GM21737 (cell line): Measurements from ENCODE around the gene TBX5.

Experiments used
- ATAC-seq: cut with Tn5 transposase; IDR thresholded peaks from one replicate; pipeline ENCODE4 v1.9.1; 2021; ENCODE audit warnings: mild to moderate bottlenecking, moderate library complexity; ENCODE audit not compliant: unreplicated experiment

Gene TBX5

GRCh38 chr12:114434341-114434740 is 28.4 kb upstream of the TBX5 start:
- ATAC-seq: no peak

- no peak for ATAC-seq
These were observed 26.0 kb upstream of the TBX5 start for GRCh38 chr12:114431902-114432301.

DNA sequence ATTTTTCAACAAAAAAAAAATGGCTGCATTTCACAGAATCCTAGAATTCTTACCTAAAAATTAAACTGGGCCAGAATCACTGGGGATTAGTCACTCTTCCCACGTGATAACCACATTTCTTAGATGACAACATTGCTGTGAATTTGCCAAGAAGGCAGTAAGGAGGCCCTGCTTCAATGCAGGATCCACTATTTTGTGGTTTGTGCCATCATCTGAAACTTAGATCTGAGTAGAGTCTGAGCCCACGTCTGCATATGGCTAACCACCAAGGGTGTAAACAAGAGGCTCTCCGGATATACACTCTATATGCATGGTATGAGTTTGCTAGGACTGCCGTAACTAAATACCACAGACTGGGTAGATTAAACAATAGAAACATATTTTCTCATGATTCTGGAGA is 24.4 kb upstream of the TBX5 start:
- ATAC-seq: no peak

DNA sequence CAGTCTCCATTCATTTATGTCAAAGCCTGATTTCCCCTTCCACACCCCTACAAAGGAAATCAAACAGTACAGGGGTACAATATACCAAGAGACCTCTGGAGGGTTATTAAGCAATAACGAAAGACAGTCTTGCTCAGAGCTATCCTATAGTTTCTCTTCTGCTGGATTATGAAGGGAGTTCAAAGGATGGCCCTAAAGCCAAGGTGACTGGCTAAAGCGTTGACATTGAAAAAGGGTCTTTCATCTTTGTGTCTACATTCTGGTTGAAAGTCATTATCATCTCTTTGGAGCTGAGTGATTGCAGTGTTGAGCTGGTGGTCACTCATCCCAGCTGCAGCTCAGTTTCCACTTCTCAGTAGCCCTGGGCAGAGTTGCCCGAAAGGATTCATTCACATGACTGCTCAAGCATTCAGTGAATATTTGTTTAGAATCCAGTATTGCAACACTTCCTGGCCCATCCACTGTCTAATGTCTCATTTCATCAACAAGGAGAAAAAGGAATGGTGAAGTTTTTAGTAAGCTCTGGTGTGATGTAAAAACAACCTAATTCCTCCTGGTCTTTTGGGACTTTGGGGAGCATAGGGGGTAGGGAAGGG is 19.2 kb upstream of the TBX5 start:
- no peak for ATAC-seq

- no peak for ATAC-seq
These were observed 15.0 kb upstream of the TBX5 start for GRCh38 chr12:114420944-114421335.

GRCh38 chr12:114420182-114420943 is 14.4 kb upstream of the TBX5 start:
- ATAC-seq: no peak

DNA sequence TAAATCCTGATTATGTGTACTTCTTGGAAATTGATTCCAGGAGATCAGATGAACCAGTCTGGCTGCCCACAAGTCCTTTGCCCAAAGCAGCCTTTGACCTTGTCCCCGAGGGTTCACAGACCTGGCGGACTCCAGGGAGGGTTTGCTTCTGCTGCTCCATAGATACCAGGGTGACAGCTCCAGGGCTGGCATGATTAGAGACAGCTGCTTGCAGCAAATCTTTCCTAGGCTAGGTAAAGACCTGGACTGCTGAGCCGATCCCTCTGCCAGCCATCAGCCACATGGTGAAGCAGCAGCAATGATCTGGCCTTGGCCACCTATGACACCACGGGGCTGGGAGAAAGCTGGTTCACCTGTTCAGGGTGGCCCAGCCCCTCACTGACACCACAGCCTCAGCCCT is 10.1 kb upstream of the TBX5 start:
- ATAC-seq: no peak

GRCh38 chr12:114415525-114415868 is 9.6 kb upstream of the TBX5 start:
- ATAC-seq: no peak

DNA sequence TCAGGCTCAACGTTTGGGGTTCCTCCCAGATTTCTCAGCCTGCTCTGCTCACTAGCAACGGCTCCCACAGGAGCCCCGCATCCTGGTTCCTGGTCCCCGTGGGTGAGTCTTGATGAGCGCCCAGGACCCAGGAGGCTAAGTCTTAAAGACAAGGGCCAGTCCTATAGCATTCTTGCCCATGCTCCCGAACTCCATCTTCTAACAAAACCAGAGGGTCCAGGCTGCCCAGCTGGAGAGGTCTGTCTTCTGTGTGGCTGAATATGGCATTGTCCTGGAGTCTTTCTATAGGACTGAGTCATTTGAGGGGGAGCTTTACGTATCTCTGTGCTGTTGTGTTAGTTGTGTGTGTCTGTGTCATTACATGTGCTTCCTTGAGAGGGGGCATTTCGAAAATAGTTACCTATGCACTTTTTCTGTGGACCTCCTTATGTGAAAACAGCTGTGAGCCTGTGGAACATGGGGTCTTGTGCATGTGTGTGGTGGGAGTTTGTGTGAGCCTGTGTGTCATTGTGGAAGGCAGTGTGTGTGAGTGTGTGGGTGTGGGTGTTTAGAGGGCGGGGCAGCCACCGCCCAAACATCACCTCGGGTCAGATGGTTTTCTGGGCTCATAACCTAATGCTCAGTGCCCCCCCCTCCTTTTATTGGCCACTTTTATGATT is 9.1 kb upstream of the TBX5 start:
- ATAC-seq: no peak

GRCh38 chr12:114414031-114414865 is 8.3 kb upstream of the TBX5 start:
- no peak for ATAC-seq

DNA sequence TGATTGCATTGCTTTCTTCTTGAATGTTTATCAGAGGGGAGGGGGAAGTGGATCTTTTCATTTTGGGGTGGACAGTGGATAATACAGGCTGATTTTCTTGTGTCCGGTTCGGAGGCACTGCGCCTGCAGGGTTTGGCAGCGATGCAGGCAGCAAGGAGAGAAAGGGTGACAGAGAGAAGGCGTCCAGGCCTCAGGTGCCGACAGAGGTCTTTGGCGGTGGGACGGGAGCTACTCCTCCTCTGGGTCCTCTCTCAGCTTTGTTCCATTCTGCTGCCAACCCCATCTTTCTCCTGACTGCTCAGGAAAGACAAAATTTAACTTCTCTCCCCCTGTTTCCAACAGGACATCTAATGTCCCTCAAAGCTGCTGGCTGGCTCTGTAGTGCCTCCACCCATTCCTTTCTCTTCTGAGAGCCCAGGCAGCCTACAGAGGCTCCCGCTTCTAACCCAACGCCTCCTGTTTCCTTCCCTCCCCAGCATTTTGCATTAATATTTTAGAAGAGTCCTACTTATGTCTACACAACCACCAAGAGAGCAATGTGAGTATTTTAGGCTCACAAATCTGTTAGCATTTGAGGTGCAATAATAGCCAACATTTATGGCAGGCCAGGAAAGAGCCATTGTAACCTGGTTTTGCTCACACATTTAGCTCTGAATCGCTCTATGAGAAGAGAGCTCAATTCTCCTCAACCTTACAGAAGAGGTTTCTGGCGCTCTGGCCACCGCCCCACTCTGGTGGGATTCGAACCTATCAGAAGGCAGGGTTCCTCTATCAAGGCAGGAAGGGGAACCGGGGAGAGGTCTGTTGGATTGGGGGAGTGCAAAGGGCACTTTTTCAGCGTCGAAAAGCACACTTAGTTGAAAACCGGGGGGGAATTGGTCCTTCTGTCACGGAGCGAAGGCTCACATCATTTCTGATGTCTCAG is 7.1 kb upstream of the TBX5 start:
- no peak for ATAC-seq

DNA sequence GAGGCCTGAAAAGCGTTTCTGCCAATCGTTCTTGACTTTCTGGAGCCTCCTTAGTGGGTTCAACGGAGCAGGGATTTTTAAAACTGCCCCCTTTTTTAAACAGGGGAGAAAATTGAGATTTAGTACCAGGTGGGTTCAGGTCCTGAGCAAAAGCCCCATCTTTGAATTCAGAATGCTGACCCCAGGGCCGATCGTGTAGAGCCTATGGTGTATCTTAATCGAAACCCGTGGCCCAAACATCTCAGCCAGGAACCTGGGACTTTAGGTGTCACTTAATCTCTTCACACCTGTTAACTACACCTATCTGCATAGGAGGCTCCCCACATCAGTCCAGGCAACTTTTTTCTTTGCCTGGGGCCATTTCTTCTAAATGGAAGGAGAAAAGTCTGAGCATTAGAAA is 6.4 kb upstream of the TBX5 start:
- ATAC-seq: no peak

DNA sequence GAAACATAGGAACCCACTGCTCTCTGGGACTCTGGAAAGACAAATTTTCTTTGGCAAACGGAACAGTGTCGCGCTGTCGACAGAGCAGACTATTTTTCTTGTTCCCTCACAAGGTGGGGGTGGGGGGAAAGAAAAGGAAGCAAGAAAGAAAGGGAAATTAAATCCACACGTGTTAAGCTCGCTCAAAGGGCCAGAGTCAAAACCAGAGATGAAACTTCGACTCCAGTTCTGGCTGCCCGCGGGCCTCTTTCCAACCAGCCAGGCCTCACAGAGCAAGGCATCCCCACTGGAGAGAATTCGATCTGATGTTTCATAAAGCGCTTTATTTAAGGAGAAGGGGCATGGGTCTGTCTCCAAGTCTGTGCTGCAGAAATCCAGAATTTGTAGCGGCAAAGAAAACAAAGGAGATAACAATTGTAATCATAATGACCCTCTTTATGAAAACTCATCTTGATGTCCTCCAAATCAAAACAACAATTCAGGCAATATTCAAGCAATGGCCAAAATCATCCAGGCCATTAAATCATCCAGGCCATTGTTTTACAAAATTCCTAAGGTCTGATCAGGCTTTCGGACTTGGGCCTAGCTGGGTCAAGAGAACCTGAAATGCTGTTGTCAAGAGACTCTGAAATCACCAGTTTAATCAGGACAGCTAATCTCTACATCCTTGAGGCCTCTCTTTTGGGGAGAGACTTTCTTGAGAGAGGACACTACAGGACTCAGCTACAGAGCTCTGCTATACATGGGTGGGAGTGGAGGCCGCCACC is 5.3 kb upstream of the TBX5 start:
- no peak for ATAC-seq

GRCh38 chr12:114409852-114410600 is 4.1 kb upstream of the TBX5 start:
- ATAC-seq: no peak

DNA sequence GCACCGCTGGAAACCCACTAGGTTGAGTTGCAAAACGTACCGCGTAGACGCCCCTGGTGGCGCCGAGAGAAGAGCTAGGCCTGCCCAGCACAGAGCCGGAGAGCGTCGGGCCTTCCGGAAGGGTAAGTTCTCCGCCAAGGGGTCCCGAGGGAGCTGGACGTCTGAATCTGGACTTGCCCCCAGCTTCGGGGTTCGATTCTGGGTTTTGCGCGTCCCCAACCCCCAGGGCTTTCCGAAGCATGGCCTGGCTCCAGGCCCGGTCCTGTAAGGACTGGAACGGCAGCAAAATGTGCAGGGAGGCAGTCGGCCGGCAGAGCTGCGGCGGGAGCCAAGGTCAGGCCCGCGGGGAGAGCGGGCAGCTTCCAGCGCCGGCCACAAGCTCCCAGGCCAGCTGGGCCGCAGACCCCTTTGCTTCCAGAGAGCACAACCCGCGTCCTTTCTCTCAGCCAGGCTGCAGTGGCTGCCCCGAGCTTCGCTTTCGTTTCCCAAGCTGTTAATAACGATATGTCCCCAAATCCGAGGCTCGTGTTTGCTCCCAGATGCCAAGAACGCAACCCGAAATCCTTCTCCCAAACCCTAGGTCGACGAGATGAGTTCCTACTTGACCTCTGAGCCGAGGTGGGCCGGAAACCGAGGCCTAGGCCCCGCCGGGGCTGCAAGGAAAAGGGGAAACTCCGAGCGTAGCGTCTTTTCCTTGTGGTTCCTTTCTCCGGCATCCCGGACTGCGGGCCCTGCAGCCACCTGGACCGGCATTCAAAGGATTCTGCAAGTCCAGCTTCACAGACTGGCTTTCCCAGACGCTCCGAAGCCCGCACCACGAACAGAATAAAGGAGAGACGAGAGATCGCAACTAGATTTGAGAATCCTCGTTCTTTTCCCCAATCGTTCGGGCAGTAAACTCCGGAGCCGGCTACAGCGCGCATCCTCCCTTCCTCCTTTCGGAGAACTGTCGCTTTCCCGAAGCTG is 3.2 kb upstream of the TBX5 start:
- no peak for ATAC-seq

DNA sequence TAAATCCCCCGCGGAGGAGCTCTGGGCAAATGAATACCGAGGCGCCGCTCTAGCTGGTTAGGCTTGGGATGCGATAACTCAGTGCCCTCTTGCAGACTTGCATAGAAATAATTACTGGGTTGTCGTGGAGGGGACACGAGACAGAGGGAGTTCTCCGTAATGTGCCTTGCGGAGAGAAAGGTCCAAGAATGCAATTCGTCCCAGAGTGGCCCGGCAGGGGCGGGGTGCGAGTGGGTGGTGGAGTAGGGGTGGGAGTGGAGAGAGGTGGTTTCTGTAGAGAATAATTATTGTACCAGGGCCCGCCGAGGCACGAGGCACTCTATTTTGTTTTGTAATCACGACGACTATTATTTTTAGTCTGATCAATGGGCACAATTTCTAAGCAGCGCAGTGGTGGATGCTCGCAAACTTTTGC is 2.5 kb upstream of the TBX5 start:
- no peak for ATAC-seq

DNA sequence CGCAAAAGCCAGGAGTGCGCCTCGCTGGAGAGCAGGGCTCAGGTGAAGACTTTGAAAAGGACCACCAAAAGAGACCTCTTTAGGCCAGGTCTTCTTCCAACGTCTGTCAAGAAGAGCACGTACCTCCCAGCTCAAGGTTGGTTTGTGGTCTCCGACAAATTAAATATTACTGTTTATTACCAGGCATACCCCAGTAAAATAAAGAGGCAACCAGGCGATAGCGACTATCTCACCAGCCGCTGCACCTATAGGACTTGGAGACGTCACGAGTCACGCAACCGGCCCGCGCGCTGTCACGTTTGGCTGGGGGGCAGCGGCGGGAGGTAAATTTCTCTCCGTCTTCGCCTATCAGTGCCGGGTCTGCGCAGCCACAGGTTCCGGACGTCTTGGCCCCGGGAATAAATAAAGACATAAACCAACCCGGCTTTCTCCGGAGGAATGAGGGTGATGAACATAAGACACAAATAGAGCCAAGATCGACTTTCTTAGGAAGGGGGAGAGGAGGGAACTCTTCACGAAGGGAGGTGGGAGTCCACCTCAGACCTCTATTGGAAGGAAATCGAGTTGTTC is 2.0 kb upstream of the TBX5 start:
- ATAC-seq: no peak
